GM23338 (cell line): ENCODE data around the gene JAKMIP1. TPM values are rescaled to one million over a fixed set of nuclear protein-coding genes. Genes with fewer than 3 reads are reported as not detected.

ENCODE experiments used
- ATAC-seq: fragments of 200-7000 bp; cut with Tn5 transposase; 3 replicates; pipeline ENCODE4 v1.9.1; 2020
- DNase-seq: peaks from one replicate; pipeline ENCODE4 v3.0.0-alpha.2; 2015; ENCODE audit warnings: low spot score
- H2AFZ ChIP-seq: fragments of 200-600 bp; sonication (generic); 2 replicates; pipeline ENCODE4 v1.8.0; 2016; ENCODE audit warnings: antibody characterized with exemption, mild to moderate bottlenecking, moderate library complexity
- H3F3A ChIP-seq: fragments of 200-600 bp; sonication (generic); replicated peaks from 2 replicates; pipeline ENCODE4 v1.8.0; 2017; ENCODE audit warnings: antibody characterized with exemption, mixed run types, low read depth
- H3K27ac ChIP-seq: fragments of 200-600 bp; sonication (generic); 2 replicates; pipeline ENCODE4 v1.6.1; 2016; ENCODE audit warnings: low read depth
- H3K27me3 ChIP-seq: fragments of 200-600 bp; sonication (generic); 2 replicates; pipeline ENCODE4 v1.8.0; 2016; ENCODE audit warnings: mild to moderate bottlenecking, mixed run types, moderate library complexity; ENCODE audit not compliant: insufficient read depth
- H3K36me3 ChIP-seq: fragments of 200-600 bp; sonication (generic); 2 replicates; pipeline ENCODE4 v1.8.0; 2016; ENCODE audit warnings: mild to moderate bottlenecking; ENCODE audit not compliant: insufficient read depth
- H3K4me1 ChIP-seq: fragments of 200-600 bp; sonication (generic); 2 replicates; pipeline ENCODE4 v1.8.0; 2016; ENCODE audit warnings: mild to moderate bottlenecking, moderate library complexity; ENCODE audit not compliant: insufficient read depth
- H3K4me2 ChIP-seq: fragments of 200-600 bp; sonication (generic); 2 replicates; pipeline ENCODE4 v1.7.1; 2017; ENCODE audit warnings: mixed run types
- H3K4me3 ChIP-seq: fragments of 200-600 bp; sonication (generic); 2 replicates; pipeline ENCODE4 v1.6.1; 2016; ENCODE audit warnings: mixed run types
- H3K79me2 ChIP-seq: fragments of 200-600 bp; sonication (generic); replicated peaks from 2 replicates; pipeline ENCODE4 v1.8.0; 2017; ENCODE audit warnings: mild to moderate bottlenecking; ENCODE audit not compliant: insufficient read depth
- H3K9me2 ChIP-seq: fragments of 200-600 bp; sonication (generic); 2 replicates; pipeline ENCODE4 v1.8.0; 2017; ENCODE audit not compliant: insufficient read depth
- H4K20me1 ChIP-seq: fragments of 200-600 bp; sonication (generic); replicated peaks from 2 replicates; pipeline ENCODE4 v1.8.0; 2017; ENCODE audit warnings: mild to moderate bottlenecking; ENCODE audit not compliant: insufficient read depth
- H3K27ac Mint-ChIP-seq: 2 replicates; pipeline ENCODE4 v1.8.0; 2020; ENCODE audit warnings: inconsistent platforms, mild to moderate bottlenecking, moderate library complexity, mixed read lengths
- H3K27me3 Mint-ChIP-seq: 3 replicates; pipeline ENCODE4 v1.8.0; 2022; ENCODE audit warnings: low read depth, mild to moderate bottlenecking, moderate library complexity, mixed read lengths, inconsistent platforms; ENCODE audit not compliant: insufficient read depth, poor library complexity
- H3K36me3 Mint-ChIP-seq: 3 replicates; pipeline ENCODE4 v1.8.0; 2021; ENCODE audit warnings: low read depth, mild to moderate bottlenecking, inconsistent platforms, moderate library complexity, mixed read lengths
- H3K4me1 Mint-ChIP-seq: 3 replicates; pipeline ENCODE4 v1.8.0; 2020; ENCODE audit warnings: mild to moderate bottlenecking, inconsistent platforms, mixed read lengths
- H3K4me3 Mint-ChIP-seq: 3 replicates; pipeline ENCODE4 v1.8.0; 2021; ENCODE audit warnings: moderate library complexity, mild to moderate bottlenecking, inconsistent platforms, mixed read lengths
- H3K9me3 Mint-ChIP-seq: 3 replicates; pipeline ENCODE4 v1.8.0; 2020; ENCODE audit warnings: moderate library complexity, mild to moderate bottlenecking, inconsistent platforms, mixed read lengths
- CREB1 ChIP-seq: fragments of 250-450 bp; sonication (Bioruptor Pico); IDR thresholded peaks from 2 replicates; pipeline ENCODE4 v1.5.0; 2020; ENCODE audit warnings: low read depth, mild to moderate bottlenecking, moderate library complexity
- ETS1 ChIP-seq: IDR thresholded peaks from 2 replicates; pipeline ENCODE4 v1.6.1; 2016; ENCODE audit warnings: antibody characterized with exemption
- EZH2 ChIP-seq: fragments of 200-600 bp; sonication (generic); IDR thresholded peaks from one replicate; pipeline ENCODE4 v1.8.0; 2017; ENCODE audit warnings: antibody characterized with exemption, mild to moderate bottlenecking, low read depth; ENCODE audit not compliant: unreplicated experiment
- EZH2phosphoT487 ChIP-seq: fragments of 200-600 bp; sonication (generic); IDR thresholded peaks from one replicate; pipeline ENCODE4 v1.8.1; 2018; ENCODE audit warnings: antibody characterized with exemption; ENCODE audit not compliant: unreplicated experiment
- JUNB ChIP-seq: IDR thresholded peaks from one replicate; pipeline ENCODE4 v1.6.1; 2016; ENCODE audit warnings: antibody characterized with exemption; ENCODE audit not compliant: unreplicated experiment
- NANOG ChIP-seq: IDR thresholded peaks from 2 replicates; pipeline ENCODE4 v1.6.1; 2016; ENCODE audit warnings: antibody characterized with exemption, borderline replicate concordance
- POLR2AphosphoS5 ChIP-seq: IDR thresholded peaks from 2 replicates; pipeline ENCODE4 v1.6.1; 2016; ENCODE audit warnings: antibody characterized with exemption, low read depth
- STAT1 ChIP-seq: IDR thresholded peaks from one replicate; pipeline ENCODE4 v1.6.1; 2016; ENCODE audit warnings: antibody characterized with exemption; ENCODE audit not compliant: unreplicated experiment
- ZNF114 ChIP-seq: fragments of 250-450 bp; sonication (Bioruptor Pico); IDR thresholded peaks from 2 replicates; pipeline ENCODE4 v1.5.0; 2020; ENCODE audit warnings: mild to moderate bottlenecking, moderate library complexity
- ZNF331 ChIP-seq: fragments of 250-450 bp; sonication (Bioruptor Pico); IDR thresholded peaks from 2 replicates; pipeline ENCODE4 v1.5.0; 2020; ENCODE audit warnings: low read depth, mild to moderate bottlenecking, moderate library complexity
- polyA plus RNA-seq: library from polyadenylated mRNA; unstranded; fragments of >200 nt; fragmentation: Nextera tagmentation; extraction: Ambion mirVana; gene quantifications from 2 replicates; pipeline ENCODE4 v1.2.1, GENCODE V29; 2016
- total RNA-seq: library from RNA; depleted of rRNA; stranded (reverse); fragments of >200 nt; shearing (Covaris generic); gene quantifications from 2 replicates; pipeline ENCODE4 v1.2.3, GENCODE V29; 2014
- TF ChIP-seq, protein P1 (sequence below): fragments of 250-450 bp; sonication (Bioruptor Pico); IDR thresholded peaks from 2 replicates; pipeline ENCODE4 v1.5.0; 2020; ENCODE audit warnings: mild to moderate bottlenecking, moderate library complexity
- TF ChIP-seq, protein P2 (sequence below): IDR thresholded peaks from one replicate; pipeline ENCODE4 v1.6.1; 2018; ENCODE audit warnings: antibody characterized with exemption; ENCODE audit not compliant: unreplicated experiment

JAKMIP1 gene
- total and polyA plus RNA-seq, 2 experiments from 2014 or later: 4.6 to 5.1 TPM

DNA sequence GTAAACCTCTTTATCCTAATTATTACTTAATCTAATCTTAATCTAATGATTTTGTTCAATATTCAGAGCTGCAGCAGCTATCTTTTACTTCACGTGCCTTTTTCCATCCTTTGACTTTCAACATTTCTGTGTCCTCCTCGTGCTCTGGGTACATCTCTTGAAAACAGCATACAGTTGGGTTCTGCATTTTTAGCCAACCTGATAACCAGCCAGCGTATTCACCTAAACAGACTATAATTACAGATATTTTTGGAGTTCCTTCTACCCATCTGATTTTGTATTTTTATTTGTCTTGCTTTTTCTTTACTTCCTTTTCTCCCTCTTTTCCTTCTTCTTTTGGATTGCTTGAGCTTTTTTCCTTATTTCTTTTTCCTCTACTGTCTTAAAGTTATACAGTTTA, 16.2 kb upstream of the JAKMIP1 start (continued):
- TF ChIP-seq, protein P1, sequence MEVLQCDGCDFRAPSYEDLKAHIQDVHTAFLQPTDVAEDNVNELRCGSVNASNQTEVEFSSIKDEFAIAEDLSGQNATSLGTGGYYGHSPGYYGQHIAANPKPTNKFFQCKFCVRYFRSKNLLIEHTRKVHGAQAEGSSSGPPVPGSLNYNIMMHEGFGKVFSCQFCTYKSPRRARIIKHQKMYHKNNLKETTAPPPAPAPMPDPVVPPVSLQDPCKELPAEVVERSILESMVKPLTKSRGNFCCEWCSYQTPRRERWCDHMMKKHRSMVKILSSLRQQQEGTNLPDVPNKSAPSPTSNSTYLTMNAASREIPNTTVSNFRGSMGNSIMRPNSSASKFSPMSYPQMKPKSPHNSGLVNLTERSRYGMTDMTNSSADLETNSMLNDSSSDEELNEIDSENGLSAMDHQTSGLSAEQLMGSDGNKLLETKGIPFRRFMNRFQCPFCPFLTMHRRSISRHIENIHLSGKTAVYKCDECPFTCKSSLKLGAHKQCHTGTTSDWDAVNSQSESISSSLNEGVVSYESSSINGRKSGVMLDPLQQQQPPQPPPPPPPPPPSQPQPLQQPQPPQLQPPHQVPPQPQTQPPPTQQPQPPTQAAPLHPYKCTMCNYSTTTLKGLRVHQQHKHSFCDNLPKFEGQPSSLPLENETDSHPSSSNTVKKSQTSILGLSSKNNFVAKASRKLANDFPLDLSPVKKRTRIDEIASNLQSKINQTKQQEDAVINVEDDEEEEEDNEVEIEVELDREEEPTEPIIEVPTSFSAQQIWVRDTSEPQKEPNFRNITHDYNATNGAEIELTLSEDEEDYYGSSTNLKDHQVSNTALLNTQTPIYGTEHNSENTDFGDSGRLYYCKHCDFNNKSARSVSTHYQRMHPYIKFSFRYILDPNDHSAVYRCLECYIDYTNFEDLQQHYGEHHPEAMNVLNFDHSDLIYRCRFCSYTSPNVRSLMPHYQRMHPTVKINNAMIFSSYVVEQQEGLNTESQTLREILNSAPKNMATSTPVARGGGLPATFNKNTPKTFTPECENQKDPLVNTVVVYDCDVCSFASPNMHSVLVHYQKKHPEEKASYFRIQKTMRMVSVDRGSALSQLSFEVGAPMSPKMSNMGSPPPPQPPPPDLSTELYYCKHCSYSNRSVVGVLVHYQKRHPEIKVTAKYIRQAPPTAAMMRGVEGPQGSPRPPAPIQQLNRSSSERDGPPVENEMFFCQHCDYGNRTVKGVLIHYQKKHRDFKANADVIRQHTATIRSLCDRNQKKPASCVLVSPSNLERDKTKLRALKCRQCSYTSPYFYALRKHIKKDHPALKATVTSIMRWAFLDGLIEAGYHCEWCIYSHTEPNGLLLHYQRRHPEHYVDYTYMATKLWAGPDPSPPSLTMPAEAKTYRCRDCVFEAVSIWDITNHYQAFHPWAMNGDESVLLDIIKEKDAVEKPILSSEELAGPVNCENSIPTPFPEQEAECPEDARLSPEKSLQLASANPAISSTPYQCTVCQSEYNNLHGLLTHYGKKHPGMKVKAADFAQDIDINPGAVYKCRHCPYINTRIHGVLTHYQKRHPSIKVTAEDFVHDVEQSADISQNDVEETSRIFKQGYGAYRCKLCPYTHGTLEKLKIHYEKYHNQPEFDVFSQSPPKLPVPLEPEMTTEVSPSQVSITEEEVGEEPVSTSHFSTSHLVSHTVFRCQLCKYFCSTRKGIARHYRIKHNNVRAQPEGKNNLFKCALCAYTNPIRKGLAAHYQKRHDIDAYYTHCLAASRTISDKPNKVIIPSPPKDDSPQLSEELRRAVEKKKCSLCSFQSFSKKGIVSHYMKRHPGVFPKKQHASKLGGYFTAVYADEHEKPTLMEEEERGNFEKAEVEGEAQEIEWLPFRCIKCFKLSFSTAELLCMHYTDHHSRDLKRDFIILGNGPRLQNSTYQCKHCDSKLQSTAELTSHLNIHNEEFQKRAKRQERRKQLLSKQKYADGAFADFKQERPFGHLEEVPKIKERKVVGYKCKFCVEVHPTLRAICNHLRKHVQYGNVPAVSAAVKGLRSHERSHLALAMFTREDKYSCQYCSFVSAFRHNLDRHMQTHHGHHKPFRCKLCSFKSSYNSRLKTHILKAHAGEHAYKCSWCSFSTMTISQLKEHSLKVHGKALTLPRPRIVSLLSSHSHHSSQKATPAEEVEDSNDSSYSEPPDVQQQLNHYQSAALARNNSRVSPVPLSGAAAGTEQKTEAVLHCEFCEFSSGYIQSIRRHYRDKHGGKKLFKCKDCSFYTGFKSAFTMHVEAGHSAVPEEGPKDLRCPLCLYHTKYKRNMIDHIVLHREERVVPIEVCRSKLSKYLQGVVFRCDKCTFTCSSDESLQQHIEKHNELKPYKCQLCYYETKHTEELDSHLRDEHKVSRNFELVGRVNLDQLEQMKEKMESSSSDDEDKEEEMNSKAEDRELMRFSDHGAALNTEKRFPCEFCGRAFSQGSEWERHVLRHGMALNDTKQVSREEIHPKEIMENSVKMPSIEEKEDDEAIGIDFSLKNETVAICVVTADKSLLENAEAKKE: no peak
- TF ChIP-seq STAT1 (no peak), ZNF331 (no peak)

DNA sequence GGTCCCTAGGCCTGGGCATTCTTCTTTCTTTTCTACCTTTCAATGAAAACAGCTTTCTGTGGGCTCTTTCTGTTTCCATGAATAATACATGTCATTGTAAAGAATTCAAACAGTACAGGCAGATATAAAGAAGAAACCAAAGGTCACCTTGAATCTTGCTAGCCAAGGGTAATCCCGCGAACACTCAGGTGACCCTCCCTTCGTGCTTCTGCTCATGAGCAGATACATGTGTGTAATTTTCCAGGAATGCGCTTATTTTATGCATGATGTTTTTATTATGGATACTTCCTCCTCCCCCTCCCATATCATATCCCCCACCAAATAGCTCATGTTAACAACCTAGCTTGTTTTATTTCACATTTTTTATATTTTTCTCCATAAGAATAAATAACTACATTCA, 9.6 kb upstream of the JAKMIP1 start:
- H3K4me1 Mint-ChIP-seq: peaks cover 10% of the 10 kb centered on the region
- Histone ChIP-seq H2AFZ (no peak overlapping the region), H3K36me3 (no peaks in the 10 kb centered on the region), H3K79me2 (no peaks in the 10 kb centered on the region), H3K4me2 (no peak overlapping the region), H3K27ac (no peak overlapping the region), H3K27me3 (no peaks in the 10 kb centered on the region), H4K20me1 (no peaks in the 10 kb centered on the region), H3K4me3 (no peak overlapping the region), H3K4me1 (no peaks in the 10 kb centered on the region), H3F3A (no peaks in the 10 kb centered on the region), H3K9me2 (no peaks in the 10 kb centered on the region)
- H3K27ac Mint-ChIP-seq: no peak overlapping the region
- peaks cover 1% of the 10 kb centered on the region for H3K27me3 Mint-ChIP-seq
- no peak for ATAC-seq
- H3K9me3 Mint-ChIP-seq: no peaks in the 10 kb centered on the region
- no peak overlapping the region for H3K4me3 Mint-ChIP-seq
- no peak for DNase-seq
- H3K36me3 Mint-ChIP-seq: no peaks in the 10 kb centered on the region
- no peak for TF ChIP-seq CREB1 (CRISPR knock-in tag)
- no peak for TF ChIP-seq ZNF114 (CRISPR knock-in tag)
- no peak for TF ChIP-seq JUNB
- TF ChIP-seq EZH2phosphoT487: no peak
- no peak for TF ChIP-seq EZH2
- no peak for TF ChIP-seq STAT1
- TF ChIP-seq POLR2AphosphoS5: no peak
- TF ChIP-seq, protein P2, sequence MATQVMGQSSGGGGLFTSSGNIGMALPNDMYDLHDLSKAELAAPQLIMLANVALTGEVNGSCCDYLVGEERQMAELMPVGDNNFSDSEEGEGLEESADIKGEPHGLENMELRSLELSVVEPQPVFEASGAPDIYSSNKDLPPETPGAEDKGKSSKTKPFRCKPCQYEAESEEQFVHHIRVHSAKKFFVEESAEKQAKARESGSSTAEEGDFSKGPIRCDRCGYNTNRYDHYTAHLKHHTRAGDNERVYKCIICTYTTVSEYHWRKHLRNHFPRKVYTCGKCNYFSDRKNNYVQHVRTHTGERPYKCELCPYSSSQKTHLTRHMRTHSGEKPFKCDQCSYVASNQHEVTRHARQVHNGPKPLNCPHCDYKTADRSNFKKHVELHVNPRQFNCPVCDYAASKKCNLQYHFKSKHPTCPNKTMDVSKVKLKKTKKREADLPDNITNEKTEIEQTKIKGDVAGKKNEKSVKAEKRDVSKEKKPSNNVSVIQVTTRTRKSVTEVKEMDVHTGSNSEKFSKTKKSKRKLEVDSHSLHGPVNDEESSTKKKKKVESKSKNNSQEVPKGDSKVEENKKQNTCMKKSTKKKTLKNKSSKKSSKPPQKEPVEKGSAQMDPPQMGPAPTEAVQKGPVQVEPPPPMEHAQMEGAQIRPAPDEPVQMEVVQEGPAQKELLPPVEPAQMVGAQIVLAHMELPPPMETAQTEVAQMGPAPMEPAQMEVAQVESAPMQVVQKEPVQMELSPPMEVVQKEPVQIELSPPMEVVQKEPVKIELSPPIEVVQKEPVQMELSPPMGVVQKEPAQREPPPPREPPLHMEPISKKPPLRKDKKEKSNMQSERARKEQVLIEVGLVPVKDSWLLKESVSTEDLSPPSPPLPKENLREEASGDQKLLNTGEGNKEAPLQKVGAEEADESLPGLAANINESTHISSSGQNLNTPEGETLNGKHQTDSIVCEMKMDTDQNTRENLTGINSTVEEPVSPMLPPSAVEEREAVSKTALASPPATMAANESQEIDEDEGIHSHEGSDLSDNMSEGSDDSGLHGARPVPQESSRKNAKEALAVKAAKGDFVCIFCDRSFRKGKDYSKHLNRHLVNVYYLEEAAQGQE: no peak
- TF ChIP-seq ETS1: no peak
- TF ChIP-seq NANOG: no peak
